NT2/D1 (cell line): Measurements from ENCODE around the gene PDSS2.

Experiments
- SUZ12 ChIP-seq: IDR thresholded peaks from 2 replicates; pipeline ENCODE4 v1.6.1; 2011; ENCODE audit not compliant: insufficient read length, insufficient read depth; ENCODE audit errors: extremely low read depth
- YY1 ChIP-seq: IDR thresholded peaks from 2 replicates; pipeline ENCODE4 v1.6.1; 2011; ENCODE audit not compliant: insufficient read length, insufficient read depth
- ZNF274 ChIP-seq: IDR thresholded peaks from 2 replicates; pipeline ENCODE4 v1.6.1; 2011; ENCODE audit warnings: mild to moderate bottlenecking, low read depth, low read length

DNA sequence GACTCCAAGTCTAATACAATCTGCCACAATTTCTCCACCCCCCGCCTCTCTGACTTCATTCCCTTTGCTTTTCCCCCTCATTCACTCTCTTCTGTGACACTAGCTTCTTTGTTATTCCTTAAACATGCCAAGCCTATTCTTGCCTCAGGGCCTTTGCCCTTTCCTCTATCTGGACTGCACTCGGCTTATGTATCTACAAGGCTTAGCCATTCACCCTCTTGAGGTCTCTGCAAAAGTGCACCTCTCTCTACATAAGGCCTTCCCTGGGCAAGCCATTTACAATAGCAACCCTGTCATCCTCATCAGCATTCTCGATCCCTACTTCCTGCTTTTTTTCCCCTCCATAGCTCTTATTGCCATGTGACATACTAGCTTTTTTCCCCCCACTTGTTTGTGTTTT is 168.9 kb downstream of the PDSS2 start:
- TF ChIP-seq YY1 (no peak), ZNF274 (no peak), SUZ12 (no peak)
